GOT3 (cell line): Measurements from ENCODE around the gene ARID1A.

Experiments used
- DNase-seq: peaks from one replicate; lab custom pipeline; 2025; ENCODE audit warnings: mixed read lengths; lab: John Stamatoyannopoulos, UW

ARID1A gene

GRCh38 chr1:26761217-26761616 is 65.4 kb downstream of the ARID1A start:
- no peak for DNase-seq

- DNase-seq = no peak
Measured at GRCh38 chr1:26767714-26768113, 71.9 kb downstream of the ARID1A start.

DNA sequence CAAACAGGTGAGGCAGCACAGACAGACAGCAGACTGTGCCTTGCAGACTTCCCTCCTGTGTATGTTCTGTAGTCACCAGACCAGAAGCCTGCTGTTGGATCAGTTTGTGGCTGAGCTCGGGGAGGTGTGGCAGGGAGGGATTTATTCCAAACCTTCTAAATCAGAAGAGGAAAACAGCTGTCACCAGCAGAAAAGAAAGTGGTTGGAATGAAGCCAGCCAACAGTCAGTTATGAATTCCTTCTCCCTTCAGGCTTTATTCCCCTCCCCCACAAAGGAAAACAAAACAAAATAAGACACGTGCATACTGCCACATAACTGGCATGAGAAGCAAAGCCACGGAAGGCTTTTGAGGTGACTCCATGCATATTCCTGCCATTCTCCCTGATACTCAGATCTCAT is 72.9 kb downstream of the ARID1A start:
- no peak for DNase-seq

GRCh38 chr1:26771285-26771642 is 75.4 kb downstream of the ARID1A start:
- no peak for DNase-seq

DNA sequence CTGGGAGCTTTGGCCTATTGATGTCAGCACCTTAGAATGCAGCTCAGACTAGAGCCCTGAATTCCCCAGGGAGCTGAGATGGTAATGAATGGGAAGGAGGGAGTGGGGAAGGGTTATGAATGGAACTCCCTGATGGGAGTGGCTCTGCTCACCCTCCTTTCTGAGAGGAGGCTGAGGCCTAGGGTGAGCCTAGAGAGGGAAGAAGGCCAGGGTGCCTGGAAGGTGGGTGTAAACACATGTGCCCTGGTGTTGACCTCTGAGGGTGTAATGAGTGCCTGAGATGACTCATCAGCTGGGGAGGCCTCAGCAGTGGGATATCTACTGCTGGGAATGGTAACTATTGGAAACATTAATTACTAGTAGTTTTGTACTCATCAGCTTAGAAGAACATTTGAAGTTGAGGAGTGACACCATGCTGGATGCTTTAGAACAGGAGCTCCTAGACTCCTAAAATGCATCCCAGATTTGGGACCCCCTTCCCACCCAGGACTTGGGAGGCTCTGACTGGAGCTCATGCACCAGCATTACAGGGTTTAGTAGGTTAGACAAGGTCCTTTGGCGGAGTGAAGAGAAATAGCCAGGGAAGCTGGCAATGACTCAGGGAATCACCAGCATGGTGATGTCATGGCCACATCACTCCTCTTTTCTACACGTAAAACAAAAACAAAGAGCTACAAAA is 76.0 kb downstream of the ARID1A start:
- peak; percentile 88 for DNase-seq

GRCh38 chr1:26772687-26773086 is 76.9 kb downstream of the ARID1A start:
- no peak for DNase-seq

GRCh38 chr1:26774462-26774861 is 78.6 kb downstream of the ARID1A start:
- no peak for DNase-seq

GRCh38 chr1:26775666-26776065 is 79.9 kb downstream of the ARID1A start:
- no peak for DNase-seq

GRCh38 chr1:26779098-26779668 is 83.4 kb downstream of the ARID1A start:
- no peak for DNase-seq

DNA sequence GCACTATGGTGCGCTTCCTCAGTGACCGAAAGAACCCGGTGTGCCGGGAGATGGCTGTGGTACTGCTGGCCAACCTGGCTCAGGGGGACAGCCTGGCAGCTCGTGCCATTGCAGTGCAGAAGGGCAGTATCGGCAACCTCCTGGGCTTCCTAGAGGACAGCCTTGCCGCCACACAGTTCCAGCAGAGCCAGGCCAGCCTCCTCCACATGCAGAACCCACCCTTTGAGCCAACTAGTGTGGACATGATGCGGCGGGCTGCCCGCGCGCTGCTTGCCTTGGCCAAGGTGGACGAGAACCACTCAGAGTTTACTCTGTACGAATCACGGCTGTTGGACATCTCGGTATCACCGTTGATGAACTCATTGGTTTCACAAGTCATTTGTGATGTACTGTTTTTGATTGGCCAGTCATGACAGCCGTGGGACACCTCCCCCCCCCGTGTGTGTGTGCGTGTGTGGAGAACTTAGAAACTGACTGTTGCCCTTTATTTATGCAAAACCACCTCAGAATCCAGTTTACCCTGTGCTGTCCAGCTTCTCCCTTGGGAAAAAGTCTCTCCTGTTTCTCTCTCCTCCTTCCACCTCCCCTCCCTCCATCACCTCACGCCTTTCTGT is 84.6 kb downstream of the ARID1A start:
- no peak for DNase-seq

DNA sequence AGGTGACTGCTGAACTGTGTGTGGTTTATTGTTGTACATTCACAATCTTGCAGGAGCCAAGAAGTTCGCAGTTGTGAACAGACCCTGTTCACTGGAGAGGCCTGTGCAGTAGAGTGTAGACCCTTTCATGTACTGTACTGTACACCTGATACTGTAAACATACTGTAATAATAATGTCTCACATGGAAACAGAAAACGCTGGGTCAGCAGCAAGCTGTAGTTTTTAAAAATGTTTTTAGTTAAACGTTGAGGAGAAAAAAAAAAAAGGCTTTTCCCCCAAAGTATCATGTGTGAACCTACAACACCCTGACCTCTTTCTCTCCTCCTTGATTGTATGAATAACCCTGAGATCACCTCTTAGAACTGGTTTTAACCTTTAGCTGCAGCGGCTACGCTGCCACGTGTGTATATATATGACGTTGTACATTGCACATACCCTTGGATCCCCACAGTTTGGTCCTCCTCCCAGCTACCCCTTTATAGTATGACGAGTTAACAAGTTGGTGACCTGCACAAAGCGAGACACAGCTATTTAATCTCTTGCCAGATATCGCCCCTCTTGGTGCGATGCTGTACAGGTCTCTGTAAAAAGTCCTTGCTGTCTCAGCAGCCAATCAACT is 85.5 kb downstream of the ARID1A start:
- no peak for DNase-seq

GRCh38 chr1:26782521-26783212 is 86.9 kb downstream of the ARID1A start:
- DNase-seq = no peak

- no peak for DNase-seq
Measured at GRCh38 chr1:26783646-26784022, 87.8 kb downstream of the ARID1A start.

DNA sequence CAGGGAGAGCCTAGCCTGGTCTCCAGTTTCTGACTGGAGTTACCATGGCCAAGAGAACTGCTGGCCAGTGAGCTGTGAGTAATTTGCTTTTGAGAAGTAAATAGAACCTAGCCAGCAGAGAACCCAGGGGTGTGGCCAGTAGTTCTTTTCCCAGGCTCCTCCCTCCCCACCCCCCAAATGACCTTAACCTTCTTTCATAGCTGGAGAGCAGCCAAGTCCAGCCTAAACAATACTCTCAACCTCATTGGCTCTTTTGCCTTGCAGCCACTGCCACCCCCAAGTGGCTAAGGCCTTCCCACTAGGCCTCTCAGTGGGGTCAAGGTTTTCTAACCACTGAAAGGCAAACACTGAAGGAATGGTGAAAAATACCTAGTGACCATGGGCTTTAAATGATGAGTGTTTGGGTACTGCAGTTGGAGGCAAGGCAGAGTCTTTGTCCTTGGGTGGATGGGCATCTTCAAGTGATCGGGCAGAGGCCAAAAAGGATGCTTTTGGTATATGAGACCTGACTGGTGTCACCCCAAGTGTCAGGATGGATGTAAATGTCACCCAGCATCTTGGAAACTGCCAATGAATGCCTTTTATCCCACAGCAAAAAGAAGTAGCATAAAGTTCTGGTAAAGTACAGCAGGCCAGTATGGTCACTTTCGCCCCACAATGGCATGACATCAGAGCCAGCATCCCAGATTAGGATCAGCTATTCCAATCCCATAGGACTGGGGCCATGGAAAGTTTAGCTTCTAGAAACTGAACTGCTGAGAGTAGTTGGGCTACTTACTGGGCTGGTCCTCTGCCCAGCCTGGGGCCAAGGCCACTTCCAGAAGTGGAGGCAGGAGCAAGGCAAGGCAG is 88.4 kb downstream of the ARID1A start:
- DNase-seq = no peak

DNA sequence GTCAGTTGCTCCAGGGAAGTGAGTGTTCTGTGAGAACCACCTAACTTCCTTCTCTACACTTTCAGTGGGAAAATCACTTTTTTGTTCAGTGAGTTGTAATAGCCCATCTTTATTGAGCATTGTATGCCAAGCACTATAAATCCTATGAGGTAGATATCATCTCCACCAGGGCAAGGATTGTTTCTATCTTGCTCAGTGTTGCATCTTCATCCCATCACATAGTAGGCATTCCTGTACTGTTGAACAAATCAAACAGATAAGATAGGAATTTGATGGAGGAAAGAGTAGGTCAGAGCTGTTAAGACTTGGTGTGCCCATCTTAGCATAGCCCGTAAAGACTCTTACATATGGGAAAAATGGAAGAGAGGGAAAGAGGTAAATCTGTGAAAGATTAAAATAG is 89.1 kb downstream of the ARID1A start:
- no peak for DNase-seq

DNA sequence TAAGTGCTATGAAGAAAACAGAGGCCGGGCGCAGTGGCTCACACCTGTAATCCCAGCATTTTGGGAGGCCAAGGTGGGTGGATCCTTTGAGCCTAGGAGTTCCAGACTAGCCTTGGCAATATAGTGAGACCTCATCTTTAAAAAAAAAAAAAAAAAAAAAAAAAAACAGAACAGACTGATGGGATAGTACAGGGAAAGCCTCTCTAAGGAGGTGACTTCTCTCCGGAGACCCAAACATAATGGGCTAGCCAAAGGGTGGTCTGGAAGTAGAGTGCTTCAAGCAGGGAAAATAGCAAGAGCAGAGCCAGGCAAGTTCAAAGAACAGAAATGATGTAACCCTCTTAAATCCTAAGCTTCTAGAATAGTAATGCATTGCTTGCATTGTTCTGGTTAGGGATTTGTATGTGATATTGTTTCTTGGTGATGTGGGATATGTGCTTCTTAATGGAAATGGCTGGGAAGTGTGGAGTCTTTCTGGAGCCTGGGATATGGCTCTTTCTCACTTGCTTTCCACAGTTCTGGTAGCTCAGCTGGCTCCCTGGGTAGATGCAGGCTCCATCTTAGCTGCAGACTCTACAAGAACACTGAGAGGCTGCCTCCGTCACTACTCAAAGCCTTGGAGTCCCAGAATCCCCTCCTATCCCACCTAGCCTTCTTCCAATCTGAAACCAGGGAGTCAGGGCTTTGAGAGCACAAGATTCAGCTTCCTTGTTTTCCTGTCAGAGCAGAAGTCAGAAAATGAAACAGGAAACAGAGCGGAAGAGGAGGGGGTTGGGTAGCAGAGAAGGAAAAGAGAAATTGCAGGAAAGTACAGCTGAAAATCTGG is 90.0 kb downstream of the ARID1A start:
- no peak for DNase-seq

GRCh38 chr1:26786437-26787380 is 90.9 kb downstream of the ARID1A start:
- no peak for DNase-seq

GRCh38 chr1:26787381-26787705 is 91.5 kb downstream of the ARID1A start:
- no peak for DNase-seq

DNA sequence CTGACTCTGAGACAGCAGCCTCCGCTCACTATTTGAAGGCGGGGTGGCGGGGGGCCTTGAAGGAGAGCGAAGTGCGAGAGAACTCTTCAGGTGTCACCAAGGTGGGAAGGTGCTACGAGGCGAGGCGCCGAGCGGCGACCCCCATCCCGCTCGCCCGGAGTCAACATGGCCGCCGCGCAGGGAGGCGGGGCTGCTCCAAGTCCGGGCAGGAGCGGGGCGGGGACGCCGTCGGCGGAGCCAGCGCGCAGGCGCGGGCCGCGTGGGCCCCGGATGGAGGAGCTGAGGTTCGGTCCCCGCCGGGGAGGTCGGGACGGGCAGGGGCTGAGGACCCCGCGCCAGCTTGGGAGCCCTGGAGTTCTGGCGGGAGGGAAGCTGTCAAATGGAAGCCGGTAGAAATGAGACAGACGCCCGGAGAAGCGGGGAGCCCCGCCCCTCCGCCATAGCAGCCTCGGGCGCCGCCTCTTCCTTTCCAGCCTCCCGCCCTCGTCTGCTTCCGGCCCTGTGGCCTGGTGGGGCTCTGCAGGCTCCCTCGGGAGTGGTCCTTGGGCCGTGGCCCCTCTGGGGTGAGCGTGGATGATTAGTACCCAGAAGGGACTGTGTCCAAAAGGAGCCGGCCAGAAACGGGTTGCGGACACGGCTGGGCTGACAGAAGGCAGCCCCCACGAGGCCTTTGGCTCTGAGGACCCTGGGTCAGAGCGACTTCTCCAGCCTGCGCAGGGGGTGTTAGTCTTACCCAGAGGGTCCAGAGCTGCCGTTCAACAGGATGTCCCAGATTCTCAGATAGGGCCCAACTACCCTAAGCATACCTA is 92.1 kb downstream of the ARID1A start, which contains the start of gene PIGV:
Gene PIGV (plus strand): TSS at position 245 of the 809 bp plus-strand sequence. CDS start 2,866 bp downstream, outside the sequence.
- DNase-seq = peak; percentile 77
